SJCRH30 (cell line): ENCODE measurements around the gene KCNH4. TPM values are rescaled to one million over a fixed set of nuclear protein-coding genes. Genes with fewer than 3 reads are reported as not detected.
"Not testable (repeated sequence)": the region's sequence is repeated elsewhere in the genome, so short reads cannot be mapped to it uniquely, and the experiment has no call there.

ENCODE experiments used
- DNase-seq, 2 experiments: peaks; one replicate each; pipeline ENCODE4 v3.0.0-alpha.2; 2015 to 2020
- H3K27ac ChIP-seq: fragments of 250-450 bp; sonication (Bioruptor Pico); 2 replicates; pipeline ENCODE4 v1.5.1; 2020; ENCODE audit warnings: mild to moderate bottlenecking, moderate library complexity
- H3K27me3 ChIP-seq: fragments of 250-450 bp; sonication (Bioruptor Pico); 2 replicates; pipeline ENCODE4 v1.5.1; 2020; ENCODE audit warnings: mild to moderate bottlenecking, moderate library complexity
- H3K36me3 ChIP-seq: fragments of 250-450 bp; sonication (Bioruptor Pico); 2 replicates; pipeline ENCODE4 v1.5.1; 2020; ENCODE audit warnings: mild to moderate bottlenecking, moderate library complexity
- H3K4me1 ChIP-seq: fragments of 250-450 bp; sonication (Bioruptor Pico); 2 replicates; pipeline ENCODE4 v1.5.1; 2020; ENCODE audit warnings: mild to moderate bottlenecking, moderate library complexity
- H3K4me3 ChIP-seq: fragments of 250-450 bp; sonication (Bioruptor Pico); 2 replicates; pipeline ENCODE4 v1.5.1; 2020; ENCODE audit warnings: mild to moderate bottlenecking, moderate library complexity
- H3K9me3 ChIP-seq: fragments of 250-450 bp; sonication (Bioruptor Pico); replicated peaks from 2 replicates; pipeline ENCODE4 v1.5.1; 2020; ENCODE audit warnings: mild to moderate bottlenecking, moderate library complexity
- total RNA-seq: library from RNA; depleted of rRNA; stranded (reverse); fragments of >200 nt; shearing (Covaris generic); gene quantifications from 2 replicates; pipeline ENCODE4 v1.2.3, GENCODE V29; 2014

Gene KCNH4
- total RNA-seq, 1 experiment from 2014 or later = 0.04 TPM

- H3K4me3 ChIP-seq = no peak overlapping the region
- peaks cover 19% of the 10 kb centered on the region for H3K4me1 ChIP-seq
- DNase-seq = no peak
- no peaks in the 10 kb centered on the region for H3K36me3 ChIP-seq
- no peak overlapping the region for H3K27ac ChIP-seq
- no peaks in the 10 kb centered on the region for H3K9me3 ChIP-seq
- H3K27me3 ChIP-seq = no peaks in the 10 kb centered on the region
Observed at GRCh38 chr17:42188749-42189650, 8.1 kb upstream of the KCNH4 start.

GRCh38 chr17:42187833-42188232 lies 6.9 kb upstream of the KCNH4 start:
- H3K27me3 ChIP-seq = no peaks in the 10 kb centered on the region
- no peak overlapping the region for H3K4me3 ChIP-seq
- no peak for DNase-seq
- H3K4me1 ChIP-seq = peaks cover 19% of the 10 kb centered on the region
- H3K27ac ChIP-seq = no peak overlapping the region
- H3K36me3 ChIP-seq = no peaks in the 10 kb centered on the region
- H3K9me3 ChIP-seq = no peaks in the 10 kb centered on the region

GRCh38 chr17:42186191-42186590 lies 5.2 kb upstream of the KCNH4 start:
- H3K9me3 ChIP-seq, H3K27ac ChIP-seq, H3K27me3 ChIP-seq, DNase-seq, H3K4me3 ChIP-seq, H3K36me3 ChIP-seq: not testable (repeated sequence)
- H3K4me1 ChIP-seq = peaks cover 19% of the 10 kb centered on the region

DNA sequence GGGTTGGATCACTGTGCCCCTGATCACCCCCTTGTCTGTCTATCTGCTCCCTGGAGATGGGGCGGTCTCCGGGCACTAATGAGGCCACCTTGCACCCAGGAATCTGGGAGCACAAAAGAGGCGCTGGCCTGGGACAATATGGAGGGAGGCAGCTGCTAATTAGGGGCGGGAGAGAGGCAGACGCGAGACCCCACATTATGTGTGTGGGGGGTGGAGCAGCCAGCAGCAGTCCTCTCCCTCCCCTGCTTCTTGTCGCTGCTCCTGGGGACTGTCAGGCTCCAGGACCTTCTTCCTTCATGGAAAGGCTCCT lies 4.6 kb upstream of the KCNH4 start:
- Histone ChIP-seq H3K4me3 (no peak overlapping the region), H3K4me1 (peaks cover 19% of the 10 kb centered on the region)

DNA sequence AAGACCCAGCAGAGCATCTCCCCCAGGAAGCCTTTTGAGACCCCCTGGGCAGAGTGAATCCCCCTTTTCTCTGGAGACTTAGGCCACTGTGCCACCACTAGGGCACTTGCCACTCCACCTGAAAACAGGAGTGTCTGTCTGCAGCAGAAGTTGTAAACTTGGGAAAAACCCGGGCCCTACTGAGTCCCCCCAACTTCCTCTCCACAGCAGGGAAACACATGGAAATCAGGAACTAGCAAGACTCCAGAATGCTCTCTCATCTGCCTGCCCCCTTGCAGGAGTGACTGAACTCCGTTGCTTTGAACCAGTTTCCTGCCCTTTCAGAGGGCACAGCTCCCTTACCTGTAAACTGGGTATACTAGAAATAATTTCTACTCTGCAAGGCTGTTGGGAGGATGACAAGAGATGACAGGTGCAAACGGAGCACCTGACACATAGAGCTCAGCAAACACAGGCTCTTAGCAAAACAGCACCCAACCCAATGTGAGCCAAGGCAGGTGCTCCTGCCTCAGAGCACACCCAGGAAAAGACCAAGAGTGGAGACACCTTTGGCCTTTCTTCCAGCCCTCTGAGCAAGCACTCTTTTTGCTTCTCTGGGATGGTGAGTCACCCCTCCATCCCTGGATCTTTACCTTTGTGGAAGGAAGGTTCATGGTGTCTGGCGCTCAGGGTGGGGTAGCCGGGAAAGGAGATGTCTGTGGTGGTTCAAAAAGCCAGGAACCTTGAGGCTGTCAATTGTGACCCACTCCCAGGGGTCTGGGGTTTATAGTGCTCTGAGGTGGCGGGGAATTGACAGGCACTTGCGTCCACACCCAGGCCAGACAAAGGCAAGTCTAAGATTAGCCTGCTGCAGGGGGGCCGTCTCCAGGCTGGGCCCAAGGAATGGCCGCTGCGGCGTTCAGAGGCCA lies 4.0 kb upstream of the KCNH4 start, which contains the start of gene HCRT:
Gene HCRT (minus strand): TSS at position 740 of the 908 bp plus-strand sequence. CDS start 87 bp downstream, at position 653.
- Histone ChIP-seq H3K4me3 (peak within 1 kb of the TSS; percentile 62), H3K4me1 (peaks cover 19% of the 10 kb centered on the region), H3K9me3 (no peaks in the 10 kb centered on the region), H3K27ac (no peak within 1 kb of the TSS), H3K36me3 (no peaks in the 10 kb centered on the region), H3K27me3 (no peaks in the 10 kb centered on the region)
- DNase-seq = peak in 1 of 2 experiments; percentile 55

More for the DNA sequence above, 4.6 kb upstream of the KCNH4 start:
- Histone ChIP-seq H3K36me3 (no peaks in the 10 kb centered on the region), H3K27ac (no peak overlapping the region), H3K27me3 (no peaks in the 10 kb centered on the region), H3K9me3 (no peaks in the 10 kb centered on the region)
- peak in 1 of 2 experiments; percentile 21 for DNase-seq

- Histone ChIP-seq H3K4me3 (peak overlapping the region; percentile 62), H3K36me3 (no peaks in the 10 kb centered on the region), H3K9me3 (0 out of 2 replicates have a peak, but pooled peaks cover 3% of the 10 kb centered on the region), H3K27ac (no peak overlapping the region), H3K27me3 (0 out of 2 replicates have a peak, but pooled peaks cover 3% of the 10 kb centered on the region), H3K4me1 (peaks cover 19% of the 10 kb centered on the region)
- DNase-seq = peak; percentile 67 to 78
Observed at GRCh38 chr17:42183741-42184711, 3.1 kb upstream of the KCNH4 start.

DNA sequence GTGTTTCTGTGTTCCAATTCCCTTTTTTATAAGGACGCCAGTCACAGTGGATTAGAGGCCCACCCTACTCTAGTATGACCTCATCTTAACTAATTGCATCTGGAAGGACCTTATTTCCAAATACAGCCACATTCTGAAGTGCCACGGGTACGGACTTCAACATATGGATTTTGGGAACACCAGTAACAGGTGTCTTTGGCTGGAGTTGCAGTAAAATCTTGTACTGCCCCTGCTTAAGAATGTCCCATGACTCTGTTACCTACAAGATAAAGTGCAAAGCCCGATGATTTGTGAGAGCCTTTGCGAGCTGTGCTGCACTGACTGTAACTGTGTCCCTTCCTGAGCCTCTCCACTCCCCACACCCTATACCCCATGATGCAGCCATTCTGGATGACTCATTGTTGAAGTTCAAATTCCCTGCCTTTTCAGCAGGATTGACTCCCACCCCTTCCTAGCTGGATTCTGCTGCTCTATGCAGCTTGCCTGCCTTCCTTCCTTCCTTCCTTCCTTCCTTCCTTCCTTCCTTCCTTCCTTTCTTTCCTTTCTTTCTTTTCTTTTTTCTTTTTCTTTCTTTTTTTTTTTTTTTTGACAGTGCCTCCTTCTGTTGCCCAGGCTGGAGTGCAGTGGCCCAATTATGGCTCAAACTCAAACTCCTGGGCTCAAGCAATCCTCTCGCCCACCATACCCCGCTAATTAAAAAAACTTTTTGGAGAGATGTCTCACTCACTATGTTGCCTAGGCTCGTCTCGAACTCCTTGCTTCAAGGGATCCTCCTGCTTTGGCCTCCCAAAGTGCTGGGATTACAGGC lies 2.2 kb upstream of the KCNH4 start:
- H3K27ac ChIP-seq = no peak overlapping the region
- H3K4me1 ChIP-seq = peaks cover 19% of the 10 kb centered on the region
- 0 out of 2 replicates have a peak, but pooled peaks cover 3% of the 10 kb centered on the region for H3K27me3 ChIP-seq
- peak overlapping the region; percentile 62 for H3K4me3 ChIP-seq
- no peaks in the 10 kb centered on the region for H3K36me3 ChIP-seq
- no peak for DNase-seq
- H3K9me3 ChIP-seq = 0 out of 2 replicates have a peak, but pooled peaks cover 3% of the 10 kb centered on the region

- Histone ChIP-seq H3K9me3 (0 out of 2 replicates have a peak, but pooled peaks cover 3% of the 10 kb centered on the region), H3K27me3 (0 out of 2 replicates have a peak, but pooled peaks cover 3% of the 10 kb centered on the region), H3K4me3 (no peak overlapping the region), H3K4me1 (peaks cover 14% of the 10 kb centered on the region), H3K36me3 (no peaks in the 10 kb centered on the region), H3K27ac (no peak overlapping the region)
- no peak for DNase-seq
Observed at GRCh38 chr17:42181851-42182207, 887 bp upstream of the KCNH4 start.

DNA sequence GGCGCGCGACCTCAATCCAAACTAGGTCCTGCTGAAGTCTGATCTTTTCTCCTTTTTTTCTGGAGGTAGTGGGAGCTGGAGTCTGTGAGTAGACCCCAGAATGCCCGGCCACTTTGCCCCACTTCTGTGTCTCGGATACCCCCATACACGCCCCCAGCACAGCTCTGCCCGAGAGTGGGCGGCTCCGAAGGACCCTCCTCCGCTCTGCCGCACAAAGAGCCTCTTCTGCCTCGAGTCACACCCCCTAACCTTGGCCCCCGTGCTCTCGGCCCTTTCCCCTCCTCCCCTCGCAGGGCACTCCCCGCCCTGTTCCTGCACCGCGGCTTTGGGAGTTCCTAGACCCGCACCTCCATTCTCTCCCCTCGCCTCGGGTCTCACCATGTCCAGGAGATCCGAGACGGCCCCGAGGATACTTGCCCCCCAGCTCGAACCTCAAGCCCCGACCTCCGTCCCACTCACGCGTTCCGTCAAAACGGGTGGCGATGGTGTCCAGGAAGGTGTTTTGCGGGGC lies 476 bp downstream of the KCNH4 start:
- H3K4me1 ChIP-seq = peaks cover 10% of the 10 kb centered on the region
- DNase-seq = no peak
- 0 out of 2 replicates have a peak, but pooled peaks cover 3% of the 10 kb centered on the region for H3K27me3 ChIP-seq
- H3K36me3 ChIP-seq = no peaks in the 10 kb centered on the region
- no peak overlapping the region for H3K4me3 ChIP-seq
- H3K9me3 ChIP-seq = 0 out of 2 replicates have a peak, but pooled peaks cover 3% of the 10 kb centered on the region
- H3K27ac ChIP-seq = no peak overlapping the region

DNA sequence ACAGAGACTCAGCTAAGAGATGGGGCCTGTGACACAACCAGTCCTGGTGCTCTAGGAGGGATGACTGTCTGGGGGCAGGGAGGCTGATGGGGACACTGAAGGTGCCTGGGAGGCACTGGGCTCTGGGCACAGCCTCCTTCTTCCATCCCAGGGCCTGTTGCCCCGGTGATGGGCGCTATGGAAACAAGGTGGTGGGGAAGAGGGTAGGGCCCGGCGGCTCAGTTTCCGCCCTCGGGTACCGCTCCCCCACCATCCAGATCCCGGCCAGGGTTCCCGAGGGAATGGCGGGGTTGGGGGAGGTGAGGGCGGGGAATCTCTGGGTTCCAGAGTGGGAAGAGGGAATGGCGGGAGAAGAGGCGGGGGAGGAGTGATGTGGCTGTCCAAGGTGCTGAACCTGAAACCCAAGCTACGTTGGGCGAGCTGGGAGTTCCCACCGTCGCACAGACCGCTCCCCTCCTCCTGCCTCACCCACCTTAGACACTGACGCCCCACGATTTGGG lies 981 bp downstream of the KCNH4 start:
- Histone ChIP-seq H3K27ac (no peak overlapping the region), H3K9me3 (0 out of 2 replicates have a peak, but pooled peaks cover 3% of the 10 kb centered on the region), H3K4me1 (peaks cover 6% of the 10 kb centered on the region), H3K27me3 (0 out of 2 replicates have a peak, but pooled peaks cover 3% of the 10 kb centered on the region), H3K36me3 (no peaks in the 10 kb centered on the region), H3K4me3 (no peak overlapping the region)
- peak; percentile 63 to 76 for DNase-seq

- 0 out of 2 replicates have a peak, but pooled peaks cover 3% of the 10 kb centered on the region for H3K9me3 ChIP-seq
- no peak overlapping the region for H3K4me3 ChIP-seq
- no peak overlapping the region for H3K27ac ChIP-seq
- peaks cover 5% of the 10 kb centered on the region; the same call in 1 of the 2 replicates for H3K27me3 ChIP-seq
- DNase-seq = no peak
- no peaks in the 10 kb centered on the region for H3K36me3 ChIP-seq
- H3K4me1 ChIP-seq = no peaks in the 10 kb centered on the region; the same call in 1 of the 2 replicates
Observed at GRCh38 chr17:42179335-42179734, 1.6 kb downstream of the KCNH4 start.

GRCh38 chr17:42178817-42179216 lies 2.1 kb downstream of the KCNH4 start:
- no peak overlapping the region for H3K4me3 ChIP-seq
- DNase-seq = no peak
- no peak overlapping the region for H3K27ac ChIP-seq
- no peaks in the 10 kb centered on the region for H3K36me3 ChIP-seq
- H3K4me1 ChIP-seq = no peaks in the 10 kb centered on the region
- H3K9me3 ChIP-seq = 0 out of 2 replicates have a peak, but pooled peaks cover 3% of the 10 kb centered on the region
- H3K27me3 ChIP-seq = peaks cover 8% of the 10 kb centered on the region; the same call in 1 of the 2 replicates

DNA sequence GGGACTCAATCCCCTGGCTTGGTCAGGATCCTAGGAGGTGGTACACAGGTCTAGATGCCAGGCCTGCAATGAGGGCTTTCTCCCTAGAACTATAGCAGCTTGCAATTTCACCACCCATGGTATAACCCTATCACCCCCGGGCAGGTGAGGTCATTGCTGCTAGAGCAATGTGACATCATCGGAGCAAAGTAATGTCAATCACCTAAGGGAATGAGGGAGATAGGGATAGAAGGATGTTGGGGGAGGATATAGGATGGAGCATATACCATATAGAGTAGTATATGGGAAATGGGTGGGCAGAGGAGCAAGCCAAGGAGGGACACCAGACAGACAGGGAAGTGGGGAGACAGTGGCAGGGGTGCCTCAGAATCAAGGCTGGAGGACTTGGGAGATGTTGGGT lies 3.3 kb downstream of the KCNH4 start:
- no peaks in the 10 kb centered on the region for H3K36me3 ChIP-seq
- 0 out of 2 replicates have a peak, but pooled peaks cover 3% of the 10 kb centered on the region for H3K9me3 ChIP-seq
- no peak overlapping the region for H3K4me3 ChIP-seq
- H3K27me3 ChIP-seq = peaks cover 8% of the 10 kb centered on the region; the same call in 1 of the 2 replicates
- no peak overlapping the region for H3K27ac ChIP-seq
- no peak for DNase-seq
- no peaks in the 10 kb centered on the region for H3K4me1 ChIP-seq
